ENCODE results near the gene ARHGEF28. TPM values are rescaled to one million over a fixed set of nuclear protein-coding genes. Genes with fewer than 3 reads are reported as not detected.

The ARHGEF28 gene
- total RNA-seq, 1 donor from 2014 or later, result 9.3 TPM

DNA sequence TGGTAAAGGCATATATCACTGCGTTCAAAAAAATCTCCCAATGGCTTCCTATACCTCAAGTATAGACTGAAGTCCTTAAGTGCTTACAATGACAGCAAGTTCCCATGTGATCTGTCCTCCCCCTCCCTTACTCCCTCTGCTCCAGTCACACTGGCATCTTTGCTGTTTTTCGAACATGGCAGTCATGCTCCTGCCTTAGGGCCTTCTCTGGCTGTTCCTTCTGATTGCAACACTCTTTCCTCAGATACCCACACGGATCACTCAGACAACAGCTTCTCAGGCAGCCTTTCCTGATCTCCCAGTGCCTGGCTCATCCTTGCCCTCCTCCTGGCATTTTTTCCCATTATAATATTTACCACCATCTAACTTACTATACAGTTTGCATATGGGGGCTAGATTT is 232.8 kb downstream of the ARHGEF28 start:
- Mint-ChIP-seq H3K36me3 (ENCODE audit: low read depth) (peaks cover 28% of the 10 kb centered on the region), H3K4me3 (ENCODE audit: unreplicated experiment) (no peak overlapping the region), H3K4me1 (ENCODE audit: low read depth) (peaks cover 8% of the 10 kb centered on the region), H3K27me3 (ENCODE audit: low read depth) (no peaks in the 10 kb centered on the region), H3K9me3 (ENCODE audit: low read depth) (no peaks in the 10 kb centered on the region), H3K27ac (ENCODE audit: unreplicated experiment) (no peak overlapping the region)
- TF ChIP-seq, protein P1, sequence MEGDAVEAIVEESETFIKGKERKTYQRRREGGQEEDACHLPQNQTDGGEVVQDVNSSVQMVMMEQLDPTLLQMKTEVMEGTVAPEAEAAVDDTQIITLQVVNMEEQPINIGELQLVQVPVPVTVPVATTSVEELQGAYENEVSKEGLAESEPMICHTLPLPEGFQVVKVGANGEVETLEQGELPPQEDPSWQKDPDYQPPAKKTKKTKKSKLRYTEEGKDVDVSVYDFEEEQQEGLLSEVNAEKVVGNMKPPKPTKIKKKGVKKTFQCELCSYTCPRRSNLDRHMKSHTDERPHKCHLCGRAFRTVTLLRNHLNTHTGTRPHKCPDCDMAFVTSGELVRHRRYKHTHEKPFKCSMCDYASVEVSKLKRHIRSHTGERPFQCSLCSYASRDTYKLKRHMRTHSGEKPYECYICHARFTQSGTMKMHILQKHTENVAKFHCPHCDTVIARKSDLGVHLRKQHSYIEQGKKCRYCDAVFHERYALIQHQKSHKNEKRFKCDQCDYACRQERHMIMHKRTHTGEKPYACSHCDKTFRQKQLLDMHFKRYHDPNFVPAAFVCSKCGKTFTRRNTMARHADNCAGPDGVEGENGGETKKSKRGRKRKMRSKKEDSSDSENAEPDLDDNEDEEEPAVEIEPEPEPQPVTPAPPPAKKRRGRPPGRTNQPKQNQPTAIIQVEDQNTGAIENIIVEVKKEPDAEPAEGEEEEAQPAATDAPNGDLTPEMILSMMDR (IDR thresholded peaks at IDR 0.05), result no peak
- DNase-seq (ENCODE audit: low spot score), result no peak

DNA sequence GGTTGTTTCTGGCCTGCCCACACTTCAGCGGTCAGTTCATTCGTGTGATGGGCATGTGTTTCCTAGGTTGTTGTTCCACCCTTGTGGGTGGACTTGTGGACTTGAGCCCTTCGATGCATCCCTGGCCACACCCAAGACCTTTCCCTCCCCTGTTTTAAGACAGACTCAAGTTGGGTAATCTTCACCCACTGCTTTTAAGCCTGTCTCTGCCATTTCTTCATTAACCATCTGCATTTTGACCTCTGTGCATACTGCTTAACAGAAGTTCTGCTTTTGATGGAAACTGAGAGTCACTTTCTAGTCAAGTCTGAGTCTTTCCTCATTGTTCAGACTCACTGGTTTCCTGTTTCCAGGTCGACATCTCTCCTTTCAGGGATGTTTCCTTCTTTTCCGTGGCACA is 233.7 kb downstream of the ARHGEF28 start:
- Mint-ChIP-seq H3K4me3 (ENCODE audit: unreplicated experiment) (no peak overlapping the region), H3K4me1 (ENCODE audit: low read depth) (peaks cover 4% of the 10 kb centered on the region), H3K27ac (ENCODE audit: unreplicated experiment) (no peak overlapping the region), H3K27me3 (ENCODE audit: low read depth) (no peaks in the 10 kb centered on the region), H3K36me3 (ENCODE audit: low read depth) (peaks cover 28% of the 10 kb centered on the region), H3K9me3 (ENCODE audit: low read depth) (no peaks in the 10 kb centered on the region)
- TF ChIP-seq, protein P1 (IDR thresholded peaks at IDR 0.05), result no peak
- no peak for DNase-seq (ENCODE audit: low spot score)

DNA sequence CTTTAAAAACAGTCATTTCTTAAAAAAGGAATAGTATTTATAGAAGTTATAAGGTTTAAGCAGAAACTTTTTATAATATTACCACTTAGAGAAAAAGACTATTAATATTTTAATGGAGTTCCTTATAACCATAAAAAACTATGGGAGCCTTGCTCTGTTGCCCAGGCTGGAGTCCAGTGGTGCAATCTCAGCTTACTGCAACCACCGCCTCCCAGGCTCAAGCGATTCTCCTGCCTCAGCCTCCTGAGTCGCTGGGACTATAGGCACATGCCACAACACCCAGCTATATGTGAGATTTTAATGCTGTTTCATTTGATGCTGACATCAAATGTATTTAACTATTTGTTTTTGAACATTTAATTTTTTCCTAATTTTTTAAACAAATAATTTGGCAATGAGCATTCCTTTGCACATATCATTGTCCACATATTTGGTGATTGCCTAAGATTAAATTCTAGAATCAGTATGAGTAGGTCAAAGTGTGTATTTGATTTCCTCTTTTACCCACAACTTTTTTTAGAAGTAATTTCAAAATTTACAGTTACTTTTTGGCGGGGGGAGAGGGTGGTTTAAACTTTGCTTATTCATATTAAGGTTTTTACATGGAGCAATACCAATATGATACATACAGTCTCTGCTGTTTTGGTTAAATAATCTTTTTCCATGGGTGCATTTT is 235.5 kb downstream of the ARHGEF28 start:
- H3K4me3 Mint-ChIP-seq (ENCODE audit: unreplicated experiment), result no peak overlapping the region
- no peaks in the 10 kb centered on the region for H3K27me3 Mint-ChIP-seq (ENCODE audit: low read depth)
- no peak for DNase-seq (ENCODE audit: low spot score)
- TF ChIP-seq, protein P1 (IDR thresholded peaks at IDR 0.05), result no peak
- no peak overlapping the region for H3K27ac Mint-ChIP-seq (ENCODE audit: unreplicated experiment)
- H3K4me1 Mint-ChIP-seq (ENCODE audit: low read depth), result peaks cover 4% of the 10 kb centered on the region
- no peaks in the 10 kb centered on the region for H3K9me3 Mint-ChIP-seq (ENCODE audit: low read depth)
- H3K36me3 Mint-ChIP-seq (ENCODE audit: low read depth), result peaks cover 32% of the 10 kb centered on the region

DNA sequence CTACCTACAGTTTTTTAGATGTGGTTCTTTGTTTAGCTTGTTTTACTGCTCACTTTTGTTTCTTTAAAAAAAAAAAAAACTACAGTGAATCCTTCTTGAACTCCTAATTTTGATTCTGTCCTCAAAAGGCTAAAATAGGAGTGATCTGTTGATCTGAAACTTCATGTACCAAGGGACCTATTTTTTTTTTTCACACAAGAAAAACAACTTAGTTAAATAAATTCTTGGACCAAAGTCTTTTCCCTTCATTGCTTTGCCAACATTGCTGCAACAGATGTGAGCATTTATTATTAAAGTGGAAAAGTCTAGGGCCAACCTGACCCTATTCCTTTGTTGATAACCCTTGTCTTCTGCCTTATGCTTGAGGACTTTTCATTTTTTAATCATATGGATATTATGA is 236.8 kb downstream of the ARHGEF28 start:
- Mint-ChIP-seq H3K4me1 (ENCODE audit: low read depth) (peaks cover 4% of the 10 kb centered on the region), H3K36me3 (ENCODE audit: low read depth) (peaks cover 32% of the 10 kb centered on the region), H3K9me3 (ENCODE audit: low read depth) (no peaks in the 10 kb centered on the region), H3K4me3 (ENCODE audit: unreplicated experiment) (no peak overlapping the region), H3K27ac (ENCODE audit: unreplicated experiment) (no peak overlapping the region), H3K27me3 (ENCODE audit: low read depth) (no peaks in the 10 kb centered on the region)
- TF ChIP-seq, protein P1 (IDR thresholded peaks at IDR 0.05), result no peak
- DNase-seq (ENCODE audit: low spot score), result no peak

DNA sequence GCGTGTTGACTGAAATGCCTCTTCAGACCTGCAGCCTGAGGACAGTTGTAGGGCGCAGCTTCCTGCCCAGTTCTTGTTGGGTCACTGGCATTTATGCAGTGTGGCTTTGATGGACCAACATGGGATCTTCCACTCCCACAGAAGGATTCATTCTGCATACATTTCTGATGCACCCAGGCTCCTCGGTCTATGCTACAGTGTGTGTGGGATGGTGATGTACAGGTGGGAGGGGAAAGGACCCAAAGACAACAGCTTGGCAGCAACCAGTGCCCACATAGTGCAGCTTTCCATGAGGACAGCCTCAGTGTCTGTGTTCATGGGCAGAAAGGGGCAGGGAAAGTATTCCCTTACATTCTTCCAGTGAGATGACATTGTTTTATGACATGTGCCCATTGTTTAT is 237.9 kb downstream of the ARHGEF28 start:
- H3K27me3 Mint-ChIP-seq (ENCODE audit: low read depth), result no peaks in the 10 kb centered on the region
- H3K4me3 Mint-ChIP-seq (ENCODE audit: unreplicated experiment), result no peak overlapping the region
- peaks cover 4% of the 10 kb centered on the region for H3K4me1 Mint-ChIP-seq (ENCODE audit: low read depth)
- peaks cover 23% of the 10 kb centered on the region for H3K36me3 Mint-ChIP-seq (ENCODE audit: low read depth)
- no peak for DNase-seq (ENCODE audit: low spot score)
- TF ChIP-seq, protein P1 (IDR thresholded peaks at IDR 0.05), result no peak
- H3K27ac Mint-ChIP-seq (ENCODE audit: unreplicated experiment), result no peak overlapping the region
- no peaks in the 10 kb centered on the region for H3K9me3 Mint-ChIP-seq (ENCODE audit: low read depth)

Measured in chondrocyte (in vitro differentiated cells).